Gastrocnemius medialis (tissue), 4 donors: ENCODE data around the gene RFX7.

Experiments used
- CTCF ChIP-seq, 5 experiments: fragments of 450-650 bp in 3 of 5; fragments of 200-600 bp in 2 of 5; sonication (generic) in 2 of 5; IDR thresholded peaks in 4 of 5; conservative IDR thresholded peaks in 1 of 5; 1 replicate in 4 of 5; 2 replicates in 1 of 5; pipeline ENCODE4 v1.5.1; 2016 to 2019; ENCODE audit warnings: antibody characterized with exemption in 5 of 5, mild to moderate bottlenecking in 3 of 5, moderate library complexity in 3 of 5
- POLR2A ChIP-seq, 2 donors: fragments of 450-650 bp; IDR thresholded peaks; one replicate each; pipeline ENCODE4 v1.6.1; 2017; ENCODE audit warnings: antibody characterized with exemption in 2 of 2, mild to moderate bottlenecking in 2 of 2, moderate library complexity in 2 of 2

DNA sequence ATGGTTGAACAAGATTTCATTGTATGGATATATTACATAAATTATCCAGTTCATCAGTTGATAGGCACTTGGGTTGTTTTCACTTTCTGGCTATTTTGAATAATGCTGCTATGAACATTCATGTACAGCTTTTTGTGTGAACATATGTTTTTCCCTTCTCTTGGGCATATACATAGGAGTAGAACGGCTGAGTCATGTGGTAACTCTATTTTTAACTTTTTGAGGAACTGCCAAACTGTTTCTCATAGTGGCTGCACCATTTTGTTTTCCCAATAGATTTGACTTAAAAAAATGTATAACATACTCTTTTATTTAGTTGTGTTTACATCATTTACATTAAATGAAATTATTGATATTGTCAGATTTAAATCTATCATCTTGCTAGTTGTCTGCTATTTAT is 28.8 kb upstream of the RFX7 start:
- TF ChIP-seq POLR2A (IDR thresholded peaks at IDR 0.05) (no peak), CTCF (IDR thresholded peaks at IDR 0.05 in 4 of 5, conservative IDR thresholded peaks at IDR 0.05 in 1 of 5) (no peak)
